ENCODE measurements around the gene FRK. TPM values are rescaled to one million over a fixed set of nuclear protein-coding genes. Genes with fewer than 3 reads are reported as not detected.
"Not testable (repeated sequence)": the region's sequence is repeated elsewhere in the genome, so short reads cannot be mapped to it uniquely, and the experiment has no call there.

Gene FRK
- total and polyA plus RNA-seq, 8 donors: 3.1 to 16.1 (median 4.5) TPM

DNA sequence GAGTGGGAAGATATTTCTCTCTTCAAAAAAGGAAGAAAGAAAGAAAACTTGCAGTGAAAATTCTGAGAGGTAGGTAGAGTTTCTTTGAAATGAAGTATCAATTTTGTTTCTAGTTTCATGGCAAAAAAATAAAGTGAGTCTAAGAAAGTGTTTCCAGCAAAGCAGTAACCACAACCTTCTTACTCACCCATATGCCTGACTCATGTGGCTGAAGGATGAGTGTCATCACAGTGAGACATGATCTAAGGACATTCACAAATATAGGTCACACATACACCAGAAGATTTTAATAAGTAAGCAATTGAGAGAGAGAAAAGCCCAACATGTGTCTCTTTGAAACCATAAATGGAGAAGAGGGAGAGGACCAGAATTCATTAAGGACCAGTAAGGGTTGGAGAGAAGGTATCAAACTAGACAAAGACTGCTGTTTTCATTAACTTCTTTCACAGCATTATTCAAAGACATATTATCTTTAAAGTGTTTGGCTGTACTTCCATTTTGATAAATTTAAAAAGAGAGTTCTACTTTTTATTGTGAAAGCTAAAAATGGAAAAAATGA, 169.5 kb downstream of the FRK start:
- TF ChIP-seq CTCF (IDR thresholded peaks at IDR 0.05): no peak
- intact Hi-C loops (cut with DNase I): loop anchor here in 1 of 2 donors (10.0 kb wide), 1 partner anchor 1136 kb away; no protein-coding TSS in a partner anchor
- Histone ChIP-seq H3K9me3 (no peaks in the 10 kb centered on the region), H3K36me3 (no peaks in the 10 kb centered on the region), H3K4me1 (no peaks in the 10 kb centered on the region), H3K27ac (no peak overlapping the region), H3K4me3 (no peak overlapping the region), H3K27me3 (no peaks in the 10 kb centered on the region)
- DNase-seq (no peak), ATAC-seq (peak; percentile 26)

DNA sequence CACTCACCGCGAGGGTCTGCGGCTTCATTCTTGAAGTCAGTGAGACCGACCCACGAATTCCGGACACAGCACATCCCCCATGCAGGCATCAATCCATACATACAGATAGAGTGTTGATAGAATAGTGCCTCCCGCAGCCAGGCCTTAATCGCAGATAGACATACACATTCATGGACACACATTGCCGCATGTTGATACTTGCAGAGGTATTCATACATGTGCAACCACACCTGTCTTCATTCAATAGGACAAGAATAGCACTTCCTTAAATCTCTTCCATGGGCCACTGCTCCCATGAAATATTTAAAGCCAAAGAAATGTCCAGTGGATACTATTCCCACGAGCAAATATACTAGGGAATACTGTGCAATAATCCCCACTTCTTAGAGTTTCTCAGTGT, 170.5 kb downstream of the FRK start:
- Histone ChIP-seq H3K27ac (no peak overlapping the region), H3K27me3 (no peaks in the 10 kb centered on the region), H3K36me3 (no peaks in the 10 kb centered on the region), H3K9me3 (no peaks in the 10 kb centered on the region), H3K4me1 (no peaks in the 10 kb centered on the region), H3K4me3 (no peak overlapping the region)
- TF ChIP-seq CTCF (IDR thresholded peaks at IDR 0.05): no peak
- intact Hi-C loops (cut with DNase I): loop anchor here in 1 of 2 donors (10.0 kb wide), 1 partner anchor 1135 kb away; no protein-coding TSS in a partner anchor
- DNase-seq: no peak
- no peak for ATAC-seq

DNA sequence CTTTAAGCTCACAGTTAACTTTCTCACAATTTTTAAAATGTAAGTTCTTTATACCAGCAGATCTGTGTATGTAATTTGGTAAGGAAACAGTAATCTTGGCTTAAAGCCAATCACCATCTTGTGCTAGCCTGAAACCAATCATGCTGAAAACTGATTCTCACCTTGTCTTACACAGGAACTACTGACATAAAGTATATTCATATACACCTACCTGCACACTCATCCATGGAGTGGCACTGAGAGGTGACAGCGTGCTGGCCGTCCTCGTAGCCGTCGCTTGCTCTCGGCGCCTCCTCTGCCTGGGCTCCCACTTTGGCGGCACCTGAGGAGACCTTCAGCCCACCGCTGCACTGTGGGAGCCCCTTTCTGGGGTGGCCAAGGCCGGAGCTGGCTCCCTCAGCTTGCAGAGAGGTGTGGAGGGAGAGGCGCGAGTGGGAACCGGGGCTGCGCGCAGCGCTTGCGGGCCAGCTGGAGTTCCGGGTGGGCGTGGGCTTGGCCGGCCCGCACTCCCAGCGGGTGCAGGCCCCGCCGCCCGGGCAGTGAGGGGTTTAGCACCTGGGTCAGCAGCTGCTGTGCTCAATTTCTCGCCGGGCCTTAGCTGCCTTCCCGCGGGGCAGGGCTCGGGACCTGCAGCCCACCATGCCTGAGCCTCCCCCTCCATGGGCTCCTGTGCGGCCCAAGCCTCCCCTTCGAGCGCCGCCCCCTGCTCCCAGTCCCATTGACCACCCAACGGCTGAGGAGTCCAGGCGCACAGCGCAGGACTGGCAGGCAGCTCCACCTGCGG, 171.8 kb downstream of the FRK start:
- H3K4me1 ChIP-seq; ATAC-seq; H3K27me3 ChIP-seq; H3K4me3 ChIP-seq; intact Hi-C loops (cut with DNase I); H3K9me3 ChIP-seq; H3K36me3 ChIP-seq; H3K27ac ChIP-seq: not testable (repeated sequence)
- peak in 1 of 4 donors; percentile 57 for DNase-seq

DNA sequence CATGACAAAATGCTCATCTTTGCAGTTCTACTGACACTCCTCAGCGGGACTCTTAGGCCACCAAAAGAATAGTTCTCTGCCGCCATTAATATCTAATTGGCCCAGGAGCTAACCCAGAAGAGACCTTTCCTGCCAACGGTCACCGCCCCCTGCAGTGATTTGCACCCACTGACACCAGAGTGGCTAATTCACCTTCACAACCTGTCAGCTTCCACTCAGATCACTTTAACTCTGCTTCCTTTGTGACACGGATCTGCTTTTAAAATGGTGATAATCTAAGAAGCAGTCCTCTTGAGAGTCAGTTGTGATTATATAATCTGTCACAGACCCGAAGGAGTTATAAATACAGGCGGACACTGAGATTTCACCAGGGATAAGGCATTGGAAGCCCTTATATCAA, 172.8 kb downstream of the FRK start:
- ATAC-seq: no peak
- no peak for TF ChIP-seq CTCF (IDR thresholded peaks at IDR 0.05)
- H3K27ac ChIP-seq: no peak overlapping the region
- no peaks in the 10 kb centered on the region for H3K27me3 ChIP-seq
- intact Hi-C loops (cut with DNase I): no loop called here
- H3K9me3 ChIP-seq: no peaks in the 10 kb centered on the region
- no peaks in the 10 kb centered on the region for H3K4me1 ChIP-seq
- DNase-seq: no peak
- no peak overlapping the region for H3K4me3 ChIP-seq
- no peaks in the 10 kb centered on the region for H3K36me3 ChIP-seq

- intact Hi-C loops (cut with DNase I): no loop called here
- DNase-seq (no peak), ATAC-seq (no peak)
- Histone ChIP-seq H3K4me1 (no peaks in the 10 kb centered on the region), H3K36me3 (no peaks in the 10 kb centered on the region), H3K4me3 (no peak overlapping the region), H3K27ac (no peak overlapping the region), H3K9me3 (no peaks in the 10 kb centered on the region), H3K27me3 (no peaks in the 10 kb centered on the region)
- no peak for TF ChIP-seq CTCF (IDR thresholded peaks at IDR 0.05)
Observed at GRCh38 chr6:115885636-115886366, 174.9 kb downstream of the FRK start.

Data from left lung (tissue), 10 donors.